Activated CD8-positive, alpha-beta memory T cell treated with anti-CD3 and anti-CD28 coated beads for 36 hours (primary cell): ENCODE results near the gene TMEM121. TPM values are rescaled to one million over a fixed set of nuclear protein-coding genes. Genes with fewer than 3 reads are reported as not detected.
"Not testable (repeated sequence)": the region's sequence is repeated elsewhere in the genome, so short reads cannot be mapped to it uniquely, and the experiment has no call there.

Experiments used
- CTCF ChIA-PET: fragments of 350-600 bp; sonication (Branson Sonifier 250); formaldehyde crosslinking; loops from one replicate; lab custom pipeline; 2021; ENCODE audit warnings: antibody characterized with exemption; lab: Charles Lee
- POLR2A ChIA-PET: fragments of 350-600 bp; sonication (Branson Sonifier 250); formaldehyde crosslinking; loops from one replicate; lab custom pipeline; 2021; ENCODE audit warnings: antibody characterized with exemption; lab: Charles Lee
- total RNA-seq, 2 experiments: library from RNA; stranded (reverse); gene quantifications; one replicate each; pipeline ENCODE4 v1.2.3, GENCODE V29; 2021

TMEM121 gene
- total RNA-seq, 2 experiments from 2014 or later = 16.4 to 18.3 TPM

- ChIA-PET CTCF (no interaction called here), POLR2A (interaction anchor here (0.6 kb wide), 1 partner anchor 826 kb away, joined by 4 read pairs; no protein-coding TSS in a partner anchor)
Measured at GRCh38 chr14:105531088-105531893, 4.9 kb downstream of the TMEM121 start.

GRCh38 chr14:105531894-105532623, 5.7 kb downstream of the TMEM121 start:
- ChIA-PET CTCF (interaction anchor here (1.1 to 1.6 kb wide), 2 partner anchors 20 to 142 kb away, joined by 3 read pairs; no protein-coding TSS in a partner anchor), POLR2A (interaction anchor here (0.6 kb wide), 1 partner anchor 827 kb away, joined by 4 read pairs; no protein-coding TSS in a partner anchor)

GRCh38 chr14:105532735-105533141, 6.4 kb downstream of the TMEM121 start:
- ChIA-PET POLR2A (no interaction called here), CTCF (interaction anchor here (1.1 to 1.6 kb wide), 2 partner anchors 19 to 143 kb away, joined by 3 read pairs; no protein-coding TSS in a partner anchor)

- ChIA-PET POLR2A (no interaction called here), CTCF (interaction anchor here (1.1 to 1.6 kb wide), 2 partner anchors 19 to 143 kb away, joined by 3 read pairs; no protein-coding TSS in a partner anchor)
Measured at GRCh38 chr14:105533391-105533790, 7.0 kb downstream of the TMEM121 start.

GRCh38 chr14:105533811-105534498, 7.6 kb downstream of the TMEM121 start:
- CTCF ChIA-PET = no interaction called here
- POLR2A ChIA-PET = no interaction called here

GRCh38 chr14:105534586-105534985, 8.2 kb downstream of the TMEM121 start:
- CTCF ChIA-PET = interaction anchor here (0.7 kb wide), 1 partner anchor 40 kb away, joined by 3 read pairs; no protein-coding TSS in a partner anchor
- POLR2A ChIA-PET = no interaction called here

- CTCF ChIA-PET = no interaction called here
- POLR2A ChIA-PET = no interaction called here
Measured at GRCh38 chr14:105536051-105536450, 9.7 kb downstream of the TMEM121 start.

GRCh38 chr14:105536691-105537579, 10.6 kb downstream of the TMEM121 start:
- CTCF ChIA-PET = interaction anchor here (0.6 to 1.9 kb wide), 6 partner anchors 9 to 31 kb away, joined by 3 to 5 read pairs (median 4); no protein-coding TSS in a partner anchor
- POLR2A ChIA-PET = no interaction called here

- ChIA-PET POLR2A (no interaction called here), CTCF (interaction anchor here (0.6 to 1.9 kb wide), 7 partner anchors 10 to 57 kb away, joined by 3 to 5 read pairs (median 3); no protein-coding TSS in a partner anchor)
Measured at GRCh38 chr14:105537580-105538474, 11.4 kb downstream of the TMEM121 start.

GRCh38 chr14:105538481-105539049, 12.2 kb downstream of the TMEM121 start:
- ChIA-PET CTCF (interaction anchor here (0.6 to 1.9 kb wide), 4 partner anchors 11 to 412 kb away, joined by 3 to 5 read pairs (median 4); no protein-coding TSS in a partner anchor), POLR2A (no interaction called here)

- ChIA-PET POLR2A (no interaction called here), CTCF (no interaction called here)
Measured at GRCh38 chr14:105540811-105541210, 14.4 kb downstream of the TMEM121 start.

GRCh38 chr14:105541218-105541875, 15.0 kb downstream of the TMEM121 start:
- CTCF ChIA-PET = no interaction called here
- POLR2A ChIA-PET = no interaction called here

GRCh38 chr14:105545676-105546075, 19.3 kb downstream of the TMEM121 start:
- POLR2A ChIA-PET, CTCF ChIA-PET: not testable (repeated sequence)

- CTCF ChIA-PET, POLR2A ChIA-PET: not testable (repeated sequence)
Measured at GRCh38 chr14:105546410-105546809, 20.0 kb downstream of the TMEM121 start.

- POLR2A ChIA-PET, CTCF ChIA-PET: not testable (repeated sequence)
Measured at GRCh38 chr14:105547072-105547471, 20.7 kb downstream of the TMEM121 start.

GRCh38 chr14:105547741-105548169, 21.4 kb downstream of the TMEM121 start:
- ChIA-PET CTCF (no interaction called here), POLR2A (no interaction called here)
